ENCODE measurements around the gene DHX16.
"Not testable (repeated sequence)": the region's sequence is repeated elsewhere in the genome, so short reads cannot be mapped to it uniquely, and the experiment has no call there.

Gene DHX16

DNA sequence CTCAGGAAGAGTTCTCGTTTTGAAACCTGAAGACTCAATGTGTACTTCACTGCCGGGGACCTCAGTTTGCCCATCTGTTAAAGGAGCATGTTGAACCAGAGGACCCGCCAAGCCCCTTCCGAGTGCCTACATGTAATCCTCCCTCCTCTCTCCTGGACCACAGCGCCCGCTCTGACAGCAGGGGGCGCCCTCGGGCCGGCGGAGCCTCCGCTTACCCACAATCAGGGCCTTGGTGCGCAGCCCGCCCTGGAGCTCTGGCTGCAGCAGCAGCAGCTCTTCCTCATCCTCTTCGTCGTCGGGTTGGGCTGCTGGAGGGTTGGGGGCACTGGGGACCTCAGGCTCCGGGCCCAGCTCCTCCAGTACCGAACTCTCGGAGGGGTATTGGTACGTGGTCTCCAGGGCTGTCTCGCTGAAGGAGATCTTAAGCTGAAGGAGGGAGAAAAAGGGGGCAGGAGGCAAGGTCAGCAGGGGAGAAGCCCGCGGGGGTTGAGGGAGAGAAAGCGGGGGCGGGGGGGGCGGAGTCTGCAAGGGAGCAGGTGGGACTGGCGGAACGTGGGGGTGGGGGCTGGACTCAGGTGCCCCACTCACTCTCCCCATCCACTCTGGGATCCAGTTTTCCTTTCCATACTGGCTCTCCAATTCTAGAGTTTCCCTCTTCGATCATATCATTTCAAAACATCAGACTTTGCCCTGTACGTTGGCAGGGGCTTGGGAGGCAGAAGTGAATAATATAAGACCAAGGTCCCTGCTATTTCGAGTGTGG lies 6.3 kb upstream of the DHX16 start:
- peak; percentile 93 for DNase-seq

DNA sequence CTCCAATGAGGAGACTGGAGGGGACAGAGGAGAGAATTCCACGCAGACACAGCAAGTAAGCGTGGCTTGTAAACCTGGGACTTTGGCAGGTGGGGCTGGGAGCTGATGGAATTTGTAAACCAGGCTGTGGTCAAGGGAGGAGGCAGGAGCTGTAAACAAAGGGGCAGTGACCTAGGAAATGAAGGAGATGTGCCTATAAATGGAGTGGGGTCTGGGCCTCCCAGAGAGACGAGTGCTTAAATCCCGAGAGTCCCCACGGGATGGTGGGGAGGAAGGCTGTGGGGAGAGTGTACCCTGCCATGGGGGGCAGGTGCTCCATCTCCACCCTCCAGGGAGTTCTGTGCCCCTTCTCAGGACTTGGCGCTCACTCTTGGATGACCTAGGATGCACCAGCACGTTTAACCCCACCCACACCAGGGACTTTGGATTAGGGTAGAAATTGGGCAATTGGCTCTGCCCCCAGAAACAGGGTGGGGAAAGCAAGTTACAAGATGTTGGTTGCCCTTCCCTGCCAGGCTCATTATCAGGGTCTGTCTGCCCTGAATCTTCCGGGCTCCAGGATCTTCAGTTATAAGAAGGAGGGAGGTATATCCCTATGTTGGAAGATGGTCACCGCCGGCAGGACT lies 4.0 kb upstream of the DHX16 start:
- no peak for DNase-seq

DNA sequence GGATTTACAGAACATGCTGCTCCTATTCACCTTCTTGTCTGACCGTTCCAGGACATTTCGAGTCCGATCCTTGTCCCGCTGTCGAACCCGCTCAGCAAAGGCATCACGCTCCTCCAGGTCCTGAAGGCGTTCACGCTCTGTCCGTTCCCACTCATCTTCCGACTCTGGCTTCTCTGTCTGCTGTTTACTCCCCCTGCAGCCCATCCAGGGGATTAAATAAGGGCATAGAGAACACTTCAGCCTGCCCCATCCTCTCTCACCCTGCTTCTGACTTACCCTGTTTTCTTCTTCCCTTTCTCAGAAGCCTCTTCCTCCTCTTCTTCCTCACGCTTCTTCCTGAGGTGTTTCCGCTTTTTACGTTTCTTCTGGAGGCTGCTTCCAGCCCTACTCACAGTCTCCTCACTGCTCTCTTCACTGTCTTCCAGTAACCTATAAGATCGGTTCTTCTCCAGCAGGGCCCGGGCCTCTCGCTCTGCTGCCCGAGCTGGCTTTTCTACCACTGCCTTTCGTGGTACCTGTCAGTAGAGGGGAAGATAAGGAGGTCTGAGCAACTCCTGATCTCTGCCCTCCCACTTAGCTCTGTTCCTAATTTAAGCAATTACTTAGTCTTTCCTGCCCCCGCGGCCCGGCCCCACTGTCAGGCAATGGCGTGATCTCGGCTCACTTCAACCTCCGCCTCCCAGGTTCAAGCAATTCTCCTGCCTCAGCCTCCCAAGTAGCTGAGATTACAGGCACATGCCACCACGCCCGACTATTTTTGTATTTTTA lies 1.9 kb downstream of the DHX16 start:
- DNase-seq, result no peak

DNA sequence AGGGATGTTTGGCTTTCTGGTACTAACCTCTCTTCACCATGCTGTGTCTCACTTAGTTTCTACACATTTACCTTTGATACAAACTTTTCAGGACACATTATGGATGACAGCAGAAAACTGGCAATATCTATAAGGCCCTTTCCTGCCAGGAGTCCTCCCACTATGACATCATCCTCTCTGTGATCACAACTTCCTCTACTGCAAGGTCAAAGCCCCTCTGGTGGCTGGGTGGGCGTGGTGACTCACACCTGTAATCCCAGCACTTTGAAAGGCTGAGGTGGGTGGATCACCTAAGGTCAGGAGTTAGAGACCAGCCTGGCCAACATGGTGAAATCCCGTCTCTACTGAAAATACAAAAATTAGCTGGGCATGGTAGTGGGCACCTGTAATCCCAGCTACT lies 6.5 kb downstream of the DHX16 start:
- not testable (repeated sequence) for DNase-seq

DNA sequence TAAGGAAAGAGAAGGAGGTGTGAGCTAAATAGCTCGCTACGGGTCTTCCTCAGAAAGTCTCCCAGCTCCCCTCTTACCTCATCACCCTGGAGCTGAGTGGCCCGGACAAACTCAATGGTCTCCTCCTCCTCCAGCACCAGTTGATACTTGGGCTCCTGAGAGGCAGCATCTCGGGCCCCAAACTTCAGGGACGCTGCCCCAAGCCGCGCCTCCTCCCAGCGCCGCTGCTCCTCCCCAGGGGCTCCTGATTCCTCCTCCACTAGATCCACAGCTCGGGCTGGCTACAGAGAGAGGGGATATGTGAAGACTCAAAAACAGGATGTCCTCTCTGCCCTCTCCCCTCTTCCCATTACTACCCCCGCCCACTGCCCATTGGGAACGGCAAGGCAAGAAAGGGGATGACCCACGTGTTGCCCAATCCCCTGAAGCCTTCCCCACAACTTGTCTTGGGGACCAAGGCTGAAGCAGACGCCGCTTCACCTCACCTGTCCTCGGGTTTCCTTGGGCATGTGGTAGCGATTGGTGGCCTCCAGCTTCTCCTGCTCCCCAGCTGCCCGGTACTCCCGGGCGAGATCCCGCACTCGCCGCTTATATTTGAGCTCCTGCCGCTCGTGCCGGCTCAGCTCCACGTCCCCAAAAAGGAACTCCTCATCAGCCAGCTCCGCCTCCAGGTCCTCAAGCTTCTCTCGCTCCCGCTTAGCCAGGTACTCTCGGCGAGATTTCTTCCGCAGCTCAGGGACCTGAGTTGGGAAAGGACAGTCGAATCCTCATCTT lies 7.6 kb downstream of the DHX16 start:
- DNase-seq, result no peak

DNA sequence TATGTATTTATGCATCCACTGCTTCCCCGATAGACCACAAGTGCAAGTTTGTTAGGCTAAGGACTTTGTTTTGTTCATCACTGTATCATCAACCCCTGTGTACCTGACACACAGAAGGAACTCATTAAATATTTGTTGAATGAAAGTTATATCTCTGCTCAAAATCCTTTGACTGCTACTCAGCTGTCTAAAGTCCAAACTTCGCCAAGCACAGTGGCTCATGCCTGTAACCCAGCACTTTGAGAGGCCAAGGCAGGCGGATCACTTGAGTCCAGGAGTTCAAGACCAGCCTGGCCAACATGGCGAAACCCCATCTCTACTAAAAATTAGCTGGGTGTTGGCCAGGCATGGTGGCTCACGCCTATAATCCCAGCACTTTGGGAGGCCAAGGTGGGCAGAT lies 14.9 kb downstream of the DHX16 start:
- DNase-seq, result not testable (repeated sequence)

DNA sequence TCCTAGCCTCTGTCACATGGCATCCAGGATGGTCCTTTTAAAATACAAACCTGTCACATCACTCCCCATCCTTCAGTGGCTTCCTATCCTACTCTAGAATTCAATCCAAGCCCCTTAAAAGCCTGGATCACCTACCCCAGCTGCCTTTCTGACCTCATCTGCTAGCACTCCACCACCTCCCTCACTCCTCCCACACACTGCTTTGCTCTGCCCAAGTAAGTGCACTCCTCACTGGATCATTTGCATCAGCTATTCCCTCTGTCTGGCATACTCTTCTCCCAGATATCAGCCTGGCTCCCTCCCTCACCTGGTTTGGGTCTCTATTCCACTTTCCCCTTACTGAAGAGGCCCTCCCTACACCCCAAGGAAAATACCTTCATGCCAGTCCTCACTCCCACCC lies 15.4 kb downstream of the DHX16 start:
- DNase-seq, result no peak

DNA sequence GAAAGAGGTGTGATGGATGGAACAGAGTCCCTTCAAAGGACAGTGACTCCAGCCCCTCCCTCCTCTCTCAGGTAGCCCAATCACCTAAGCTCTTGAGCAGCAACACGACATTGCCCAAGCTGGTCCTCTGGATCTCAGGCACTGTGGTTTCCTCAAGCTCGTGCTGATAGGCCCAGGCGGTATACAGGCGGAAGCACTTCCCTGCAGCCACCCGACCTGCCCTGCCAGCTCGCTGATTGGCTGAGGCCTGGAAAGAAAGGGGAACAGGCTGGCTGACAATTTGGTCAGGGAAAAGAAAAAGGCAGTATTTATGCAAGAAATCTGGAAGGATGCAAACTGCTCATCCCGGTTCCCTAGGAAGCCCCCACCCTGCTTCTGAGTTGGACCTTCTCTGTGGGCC lies 16.3 kb downstream of the DHX16 start:
- no peak for DNase-seq

DNA sequence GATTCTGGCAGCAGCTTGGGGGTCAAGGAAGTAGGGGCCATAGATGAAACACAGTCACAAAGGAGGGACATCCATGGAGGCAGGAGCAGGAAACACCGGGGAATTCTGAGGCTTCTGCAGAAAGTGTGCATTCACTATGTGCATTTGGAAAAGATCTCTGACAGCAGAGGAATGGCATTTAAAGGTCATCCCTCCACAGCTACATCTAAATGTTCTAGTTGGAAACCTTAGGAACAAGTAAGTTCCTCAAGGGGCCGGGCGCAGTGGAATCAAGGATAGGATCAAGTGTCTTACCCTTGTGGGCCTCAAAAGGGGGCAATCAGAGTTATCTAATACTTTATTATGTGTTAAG lies 17.1 kb downstream of the DHX16 start:
- DNase-seq, result no peak

DNA sequence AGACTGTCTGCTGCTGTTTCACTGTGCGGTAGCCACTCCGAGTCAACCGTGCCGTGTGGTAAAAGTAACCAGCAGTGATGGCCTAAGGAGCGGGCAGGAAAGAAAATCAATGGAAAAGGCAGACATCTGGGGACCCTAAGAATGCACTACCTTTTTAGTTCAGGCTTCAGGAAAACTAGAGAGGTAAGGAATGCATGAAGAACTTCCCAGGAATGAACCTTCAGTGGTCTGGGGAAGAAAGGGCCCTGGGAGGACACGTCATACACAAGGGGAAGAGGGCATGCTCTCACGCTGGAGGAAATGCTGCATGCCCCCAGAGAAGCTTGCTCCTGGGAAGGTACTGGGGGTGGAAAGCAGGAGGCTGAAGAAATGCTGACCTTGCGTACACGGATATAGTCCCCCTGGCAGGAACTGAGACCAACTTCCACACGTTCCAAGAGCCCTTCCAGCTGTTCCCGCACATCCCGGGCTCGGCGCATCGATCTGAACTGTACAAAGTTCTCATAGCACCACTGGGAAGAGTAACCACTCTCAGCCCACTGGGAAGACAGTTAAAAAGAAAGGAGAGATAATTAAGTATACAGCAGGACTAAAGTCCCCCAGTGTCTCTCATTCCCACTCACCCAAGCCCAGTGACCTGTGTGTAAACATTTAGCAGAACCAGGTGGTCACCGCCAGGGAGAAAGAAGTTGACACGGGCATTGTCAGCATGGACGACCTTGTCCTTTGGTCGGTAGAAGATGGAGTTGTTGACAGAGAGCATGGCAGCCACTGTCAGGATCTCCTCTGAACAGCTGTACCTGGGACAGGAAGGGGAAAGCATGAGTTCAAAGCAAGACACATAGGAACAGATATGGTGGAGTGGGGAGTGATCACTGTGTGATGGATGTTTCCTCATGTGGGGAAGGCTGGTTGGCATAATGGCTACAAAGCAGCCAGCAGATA lies 17.7 kb downstream of the DHX16 start:
- DNase-seq, result no peak

DNA sequence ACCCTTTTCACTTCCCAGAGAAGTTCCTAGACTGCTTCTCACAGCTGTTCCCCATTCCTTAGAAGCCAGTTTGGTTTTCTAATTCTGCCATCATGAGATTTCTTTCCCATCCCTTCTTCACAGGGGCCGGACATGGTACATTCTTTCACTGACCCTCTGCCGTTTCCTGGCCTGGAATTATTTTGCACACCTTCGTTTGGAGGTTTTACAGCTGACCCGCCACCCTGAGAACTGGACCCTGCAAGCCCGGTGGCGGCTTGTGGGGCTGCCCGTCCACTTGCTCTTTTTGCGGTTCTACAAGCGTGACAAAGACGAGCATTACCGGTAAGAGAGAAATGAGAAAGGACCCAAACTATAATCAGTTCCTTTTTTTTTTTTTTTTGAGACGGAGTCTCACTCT lies 21.7 kb downstream of the DHX16 start:
- no peak for DNase-seq

DNA sequence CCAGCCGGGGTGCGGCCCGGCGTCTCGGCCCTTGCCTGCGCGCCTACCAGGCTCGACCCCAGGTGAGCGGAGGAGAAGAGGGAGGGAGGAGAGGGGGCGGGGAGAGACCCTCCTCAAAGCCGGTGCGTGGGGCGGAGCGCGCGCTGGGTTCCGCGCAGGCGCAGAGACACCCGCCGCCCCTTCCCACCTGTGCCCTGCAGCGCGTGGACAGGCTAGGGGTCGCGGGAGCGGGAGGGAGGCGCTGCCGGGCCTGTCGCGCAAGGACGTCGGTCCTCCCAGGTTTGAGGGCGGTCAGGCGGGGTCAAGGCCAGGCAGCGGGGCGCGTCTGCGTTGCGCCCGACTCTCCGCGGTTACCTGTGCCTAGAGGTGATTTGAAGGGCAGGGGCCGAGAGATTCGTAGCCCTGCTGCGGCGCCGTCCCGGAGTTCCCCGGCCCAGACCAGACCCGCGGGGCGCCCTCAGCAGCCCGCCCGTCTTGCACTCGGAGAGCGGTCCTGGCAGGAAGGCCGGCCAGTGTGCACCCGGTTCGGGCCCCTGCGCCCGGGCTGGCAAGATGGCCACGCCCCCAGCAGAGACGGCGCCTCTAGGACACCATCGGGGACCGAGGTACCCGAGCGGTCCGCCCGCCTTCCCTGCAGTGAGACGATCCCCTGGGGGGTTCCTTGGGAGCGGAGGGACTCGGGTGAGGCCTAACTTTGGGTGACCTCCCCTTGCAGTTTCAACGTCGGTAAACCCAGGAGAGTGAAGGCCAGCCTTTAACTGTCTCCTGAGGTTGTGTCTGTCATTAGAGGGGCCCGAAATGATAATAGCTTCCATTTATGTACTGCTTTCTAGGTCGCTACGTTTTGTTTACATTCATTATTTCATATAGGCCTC lies 25.3 kb downstream of the DHX16 start:
- peak; percentile 77 for DNase-seq

DNA sequence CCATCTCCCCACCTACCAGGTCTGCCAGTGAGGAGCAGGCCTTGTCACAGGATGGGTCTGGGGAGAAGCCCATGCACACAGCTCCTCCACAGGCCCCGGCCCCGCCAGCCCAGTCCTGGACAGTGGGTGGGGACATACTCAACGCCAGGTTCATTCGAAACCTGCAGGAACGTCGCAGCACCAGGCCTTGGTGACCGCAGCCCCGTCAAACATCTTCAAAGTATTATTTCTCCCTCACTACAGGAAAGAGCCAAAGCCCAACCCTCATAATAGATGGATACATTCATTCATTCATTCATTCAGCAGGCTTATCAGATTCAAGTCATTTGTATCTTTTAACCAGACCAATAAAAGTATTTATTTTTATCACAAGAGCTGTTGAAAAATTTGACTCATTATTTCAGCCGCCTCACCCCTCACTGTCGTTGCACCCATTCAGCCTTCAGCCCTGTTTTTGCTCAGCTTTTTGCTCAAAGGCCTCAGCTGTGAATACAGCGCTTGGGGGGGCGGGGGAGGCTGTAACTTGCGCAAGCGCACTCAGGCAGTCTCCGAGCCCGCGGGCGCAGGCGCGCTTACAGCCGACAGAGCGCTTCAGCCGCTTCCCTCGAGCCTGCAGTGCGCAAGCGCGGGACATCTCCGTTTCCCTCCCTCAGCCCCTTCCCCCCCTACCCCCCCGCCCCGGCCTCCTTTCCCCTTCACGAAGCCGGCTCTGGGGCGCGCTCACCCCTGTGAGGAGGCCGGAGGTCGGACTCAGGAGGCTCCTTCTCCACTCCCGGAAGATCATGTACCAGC lies 26.2 kb downstream of the DHX16 start, which contains the start of gene C6orf136:
C6orf136 (plus strand) TSS at position 684 of the 792 bp plus-strand sequence; CDS start at position 783, 99 bp downstream.
- DNase-seq, result peak; percentile 96

DNA sequence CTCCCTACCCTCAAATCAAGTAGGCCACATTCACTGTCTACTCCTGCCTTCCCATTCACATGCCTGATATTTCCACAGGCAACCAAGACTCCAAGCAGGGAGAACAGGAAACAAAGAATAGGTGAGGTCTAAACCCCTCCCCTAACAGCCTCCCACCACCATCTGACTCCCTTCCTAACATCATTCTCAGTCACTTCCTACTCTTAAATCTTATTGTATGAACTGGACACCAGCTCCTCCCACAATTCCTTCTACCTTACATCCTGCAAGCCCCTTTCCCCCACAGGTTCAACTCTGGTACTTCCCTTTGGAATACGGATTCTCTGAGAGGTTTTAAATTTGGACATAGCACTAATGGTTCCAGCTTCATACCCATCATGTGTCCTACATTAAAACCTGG lies 26.8 kb downstream of the DHX16 start:
- no peak for DNase-seq

DNA sequence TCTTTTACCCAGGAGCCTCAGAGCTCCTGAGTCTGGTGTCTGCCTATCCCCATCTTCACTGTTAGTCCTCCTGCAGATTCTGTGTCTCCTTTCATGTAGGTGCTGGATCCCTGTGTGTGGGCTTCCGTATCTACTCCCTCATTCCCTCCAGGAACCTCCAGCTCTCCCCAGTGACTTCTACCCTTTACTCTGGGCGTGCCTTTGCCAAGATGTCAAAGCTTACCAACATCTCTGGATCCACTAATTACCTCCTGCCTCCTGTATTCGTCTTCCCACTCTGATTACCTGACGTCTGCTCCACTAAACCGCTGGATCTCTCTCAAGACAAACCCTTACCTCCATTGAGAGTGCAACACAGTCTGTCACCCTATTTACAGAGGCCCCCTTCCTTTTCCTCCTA lies 28.0 kb downstream of the DHX16 start:
- DNase-seq, result no peak

DNA sequence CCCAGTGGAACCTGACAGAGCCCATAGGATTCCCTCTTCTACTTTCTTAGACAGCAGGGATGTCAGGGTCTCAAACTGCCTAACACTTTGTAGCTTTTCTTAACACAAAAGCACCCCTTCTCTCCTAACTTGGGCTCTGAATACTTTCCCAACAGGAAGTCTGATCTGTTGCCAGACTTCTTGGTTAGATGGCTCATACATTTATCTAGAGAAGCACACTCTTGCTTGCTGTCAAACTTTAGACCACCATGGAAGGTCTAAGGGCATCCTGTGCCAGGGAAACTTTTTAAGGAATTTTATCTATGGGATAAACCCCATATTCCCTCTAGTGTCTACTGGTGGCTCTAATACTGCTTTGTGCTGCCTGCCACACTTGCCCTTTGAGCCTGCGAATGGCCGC lies 29.1 kb downstream of the DHX16 start:
- no peak for DNase-seq

DNA sequence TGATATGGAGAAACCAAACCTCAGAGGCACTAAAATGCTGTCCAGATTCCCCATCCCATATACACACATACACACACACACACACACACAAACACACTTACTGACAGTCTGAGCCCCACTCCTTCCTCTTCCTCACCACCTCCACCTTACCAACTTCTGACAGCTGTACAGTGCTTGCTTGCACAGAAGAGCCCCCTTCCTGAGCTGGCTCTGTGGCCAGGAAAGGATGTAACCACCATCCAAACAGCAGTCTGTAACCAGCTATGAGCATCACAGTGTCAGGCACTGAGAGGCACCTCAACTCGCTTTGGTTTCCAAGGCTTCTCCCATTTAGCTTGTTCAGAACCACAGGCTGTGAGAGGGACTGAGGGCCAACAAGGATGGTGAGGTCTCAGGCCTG lies 31.8 kb downstream of the DHX16 start:
- no peak for DNase-seq

DNA sequence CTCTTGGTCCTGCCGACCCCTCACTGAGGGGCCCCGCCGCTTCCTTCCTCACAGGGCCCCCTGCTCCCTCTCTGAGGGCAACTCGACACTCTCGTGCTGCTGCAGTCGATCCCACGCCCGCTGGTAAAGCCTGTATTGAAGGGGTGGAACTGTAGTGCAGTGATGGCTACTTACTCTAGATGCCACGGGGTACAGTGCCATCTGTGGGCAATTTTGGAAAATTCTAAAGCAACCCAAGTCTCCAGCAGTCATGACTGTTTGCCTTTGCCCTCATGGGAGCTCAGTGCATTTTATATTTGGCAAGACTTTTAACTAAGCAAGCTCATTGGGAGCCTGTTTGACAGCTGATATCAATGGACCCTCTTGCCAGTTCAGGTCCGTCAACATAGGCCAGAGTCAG lies 32.3 kb downstream of the DHX16 start:
- DNase-seq, result no peak

DNA sequence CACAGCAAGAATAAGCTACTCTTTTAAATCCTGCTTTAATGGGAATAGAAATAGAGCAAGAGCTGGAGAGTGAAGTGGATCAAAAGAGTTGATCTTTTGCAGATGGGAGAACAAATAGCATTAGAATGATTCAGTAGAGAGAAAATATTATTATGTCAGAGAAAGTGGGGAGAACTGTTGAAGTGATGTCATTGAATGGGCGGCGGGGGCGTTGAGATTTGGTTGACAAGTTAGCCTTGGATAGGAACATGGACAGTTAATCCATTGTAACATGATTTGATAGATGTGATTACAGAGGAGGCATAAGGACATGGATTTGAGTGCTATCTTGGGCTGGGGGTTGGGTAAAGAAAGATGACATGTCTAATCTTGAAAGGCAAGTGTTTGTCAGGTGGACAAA lies 37.0 kb downstream of the DHX16 start:
- DNase-seq, result no peak

All from CD4-positive, alpha-beta T cell treated with Interleukin-10 for 1 hour (primary cell).